Measurements from ENCODE around the gene COG8. TPM values are rescaled to one million over a fixed set of nuclear protein-coding genes. Genes with fewer than 3 reads are reported as not detected.
"Not testable (repeated sequence)": the region's sequence is repeated elsewhere in the genome, so short reads cannot be mapped to it uniquely, and the experiment has no call there.

COG8 gene
- polyA plus RNA-seq, 3 donors, result 31.8 to 35.8 (median 32.8) TPM

- DNase-seq (ENCODE audit: extremely low read depth in 1 of 11, low read depth in 9 of 11, low spot score in 4 of 11), result not testable (repeated sequence)
Measured at GRCh38 chr16:69360070-69360469, 20.7 kb upstream of the COG8 start.

DNA sequence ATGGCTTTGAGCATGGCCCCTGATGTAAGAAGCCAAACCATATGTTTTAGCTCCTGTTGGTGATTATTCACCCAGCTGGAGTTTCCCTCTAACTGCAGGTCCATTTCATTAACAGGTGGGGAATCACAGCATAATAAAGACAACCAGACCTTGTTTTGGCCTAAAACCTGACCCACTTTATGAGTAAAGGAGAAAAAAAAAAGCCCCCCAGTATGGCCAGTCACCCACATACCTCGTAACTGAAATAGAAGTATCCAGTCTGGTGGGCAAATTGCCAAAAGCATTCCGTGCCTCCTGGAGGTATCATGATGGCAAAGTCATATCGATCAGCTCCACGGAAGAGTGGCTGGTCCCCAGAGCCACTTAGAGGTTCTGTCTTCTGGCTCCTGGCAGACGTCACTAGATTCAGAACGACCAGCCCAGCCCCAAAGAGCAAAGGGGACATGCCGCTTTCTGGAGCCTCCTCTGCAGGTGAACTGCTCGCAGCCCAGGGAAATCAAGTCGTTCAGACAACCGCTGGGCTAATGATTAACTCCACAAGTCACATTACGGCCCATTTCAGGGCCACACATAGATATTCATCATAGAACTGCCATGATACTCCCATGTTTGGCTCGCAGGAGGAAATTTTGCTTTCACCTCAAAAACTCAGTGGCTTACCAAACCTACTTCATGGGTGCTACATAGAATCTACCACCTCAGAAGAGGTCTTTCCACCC lies 12.1 kb upstream of the COG8 start, which contains the start of gene TMED6:
TSS of gene TMED6 (minus strand) at position 478 of the 719 bp plus-strand sequence. CDS start at position 445, 33 bp downstream.
- DNase-seq (ENCODE audit: extremely low read depth in 1 of 11, low read depth in 9 of 11, low spot score in 4 of 11), result peak in 2 of 11 donors; percentile 22 to 29

DNA sequence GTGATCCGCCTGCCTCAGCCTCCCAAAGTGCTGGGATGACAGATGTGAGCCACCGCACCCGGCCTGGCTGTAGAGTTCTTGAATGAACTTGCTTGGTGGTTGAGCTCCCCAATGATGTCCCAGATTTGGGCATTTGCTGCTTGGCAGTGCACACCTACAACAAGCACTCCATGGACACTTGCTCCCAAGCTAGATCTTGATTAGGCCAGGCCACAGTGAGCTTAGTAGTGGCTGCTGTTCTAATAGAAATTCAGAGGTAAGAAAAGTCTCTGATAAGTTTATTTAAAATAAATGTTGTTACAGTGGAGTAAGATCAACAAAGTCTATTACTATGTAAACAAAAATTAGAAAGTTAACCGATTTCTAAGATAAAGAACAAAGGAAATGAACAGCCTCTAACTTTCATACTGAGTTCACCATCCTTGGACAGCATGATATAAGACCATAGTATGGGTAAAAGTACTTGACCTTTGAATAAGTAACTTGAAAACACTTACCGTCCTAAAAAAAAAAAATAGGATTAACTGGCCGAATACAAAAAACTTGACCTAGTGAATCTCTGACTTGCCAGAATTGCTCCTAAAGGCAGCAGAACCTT lies 11.3 kb upstream of the COG8 start:
- no peak for DNase-seq (ENCODE audit: extremely low read depth in 1 of 11, low read depth in 9 of 11, low spot score in 4 of 11)

DNA sequence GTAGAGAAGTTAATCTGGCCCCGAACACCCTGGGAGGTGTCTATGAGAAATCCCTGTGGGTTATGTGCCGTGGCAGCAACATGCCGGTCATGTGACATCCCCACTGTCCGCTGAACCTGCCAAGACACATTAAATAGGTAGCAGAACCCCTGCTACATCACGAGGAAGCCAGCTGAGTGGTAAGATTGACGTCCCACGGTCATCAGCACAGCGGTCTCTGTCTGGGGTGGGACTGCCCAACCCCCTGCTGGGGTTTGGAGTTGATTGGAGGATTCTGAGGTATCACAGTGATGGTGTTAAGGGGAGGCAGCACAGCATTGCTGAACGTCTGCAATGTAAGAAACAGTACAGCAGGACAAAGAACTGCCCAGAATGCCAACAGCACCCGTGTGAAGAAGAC lies 10.2 kb upstream of the COG8 start:
- DNase-seq (ENCODE audit: extremely low read depth in 1 of 11, low read depth in 9 of 11, low spot score in 4 of 11), result no peak

- DNase-seq (ENCODE audit: extremely low read depth in 1 of 11, low read depth in 9 of 11, low spot score in 4 of 11), result no peak
Measured at GRCh38 chr16:69348222-69348621, 8.9 kb upstream of the COG8 start.

DNA sequence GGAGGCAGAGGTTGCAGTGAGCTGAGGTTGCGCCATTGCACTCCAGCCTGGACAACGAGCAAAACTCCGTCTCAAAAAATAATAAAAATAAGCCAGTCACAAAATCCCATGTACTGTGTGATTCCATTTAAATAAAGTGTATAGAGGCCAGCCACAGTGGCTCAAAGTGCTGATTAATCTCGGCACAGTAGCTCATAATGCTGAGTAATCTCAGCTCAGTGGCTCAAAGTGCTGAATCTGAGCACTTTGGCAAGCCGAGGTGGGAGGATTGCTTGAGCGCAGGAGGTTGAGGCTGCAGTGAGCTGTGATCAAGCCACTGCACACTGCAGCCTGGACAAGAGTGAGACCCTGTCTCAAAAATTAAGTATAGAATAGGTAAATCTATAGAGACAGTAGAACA lies 7.3 kb upstream of the COG8 start:
- no peak for DNase-seq (ENCODE audit: extremely low read depth in 1 of 11, low read depth in 9 of 11, low spot score in 4 of 11)

- DNase-seq (ENCODE audit: extremely low read depth in 1 of 11, low read depth in 9 of 11, low spot score in 4 of 11), result no peak
Measured at GRCh38 chr16:69345923-69346322, 6.6 kb upstream of the COG8 start.

GRCh38 chr16:69344171-69344570 lies 4.8 kb upstream of the COG8 start:
- DNase-seq (ENCODE audit: extremely low read depth in 1 of 11, low read depth in 9 of 11, low spot score in 4 of 11), result no peak

DNA sequence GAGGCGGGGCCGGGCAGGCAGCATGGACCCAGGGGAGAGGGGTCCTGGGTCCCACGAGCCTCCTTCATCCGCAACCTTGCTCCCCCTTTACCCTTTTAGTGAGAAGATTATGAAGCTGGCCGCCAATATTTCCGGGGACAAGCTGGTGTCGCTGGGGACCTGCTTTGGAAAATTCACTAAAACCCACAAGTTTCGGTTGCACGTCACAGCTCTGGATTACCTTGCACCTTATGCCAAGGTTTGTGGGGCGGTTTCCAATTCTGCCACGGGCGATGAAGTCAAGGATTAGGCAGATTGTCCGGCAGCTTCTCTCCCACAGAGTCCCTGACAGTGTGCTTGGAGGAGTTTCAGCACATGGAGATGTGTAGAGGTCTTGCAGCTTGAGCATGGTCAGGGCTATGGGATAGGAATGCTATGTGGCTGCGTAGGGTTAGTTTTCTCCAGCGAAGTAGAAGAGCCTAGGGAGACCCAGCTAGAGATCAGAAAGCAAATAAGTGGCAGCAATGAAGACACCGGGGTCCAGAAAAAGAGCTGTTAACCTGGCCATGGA lies 806 bp upstream of the COG8 start:
- no peak for DNase-seq (ENCODE audit: extremely low read depth in 1 of 11, low read depth in 9 of 11, low spot score in 4 of 11)

DNA sequence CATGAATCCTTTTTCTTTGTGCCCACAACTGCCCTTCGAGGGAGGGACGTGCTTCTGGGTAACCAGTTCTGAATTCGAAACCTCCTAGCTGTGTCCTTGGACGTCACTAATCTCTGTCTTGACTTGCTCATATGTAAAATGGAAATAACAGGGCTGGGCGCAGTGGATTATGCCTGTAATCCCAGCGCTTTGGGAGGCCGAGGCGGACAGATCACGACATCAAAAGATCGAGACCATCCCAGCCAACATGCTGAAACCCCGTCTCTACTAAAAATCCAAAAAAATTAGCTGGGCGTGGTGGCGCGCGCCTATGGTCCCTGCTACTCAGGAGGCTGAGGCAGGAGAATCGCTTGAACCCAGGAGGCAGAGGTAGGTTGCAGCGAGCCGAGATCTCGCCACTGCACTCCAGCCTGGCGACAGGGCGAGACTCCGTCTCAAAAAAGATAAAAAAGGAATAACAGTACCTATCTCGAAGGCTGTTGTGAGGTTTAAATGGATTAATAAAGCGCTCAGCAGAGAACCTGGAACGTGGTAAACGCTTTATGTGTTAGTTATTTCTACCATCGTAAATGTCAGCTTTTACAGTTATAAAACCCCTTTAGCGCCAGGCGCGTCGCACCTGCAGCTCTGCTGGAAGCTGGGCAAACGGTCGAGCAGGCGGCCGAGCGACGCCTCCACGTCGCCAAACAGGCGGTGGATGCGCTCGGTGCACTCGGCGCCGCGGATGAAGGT lies 641 bp downstream of the COG8 start:
- no peak for DNase-seq (ENCODE audit: extremely low read depth in 1 of 11, low read depth in 9 of 11, low spot score in 4 of 11)

GRCh38 chr16:69334696-69335095 lies 4.7 kb downstream of the COG8 start:
- no peak for DNase-seq (ENCODE audit: extremely low read depth in 1 of 11, low read depth in 9 of 11, low spot score in 4 of 11)

GRCh38 chr16:69330286-69331109 lies 8.9 kb downstream of the COG8 start, which contains the start of gene PDF:
Gene PDF (minus strand): TSS chr16:69330588. CDS start chr16:69330570, 18 bp downstream.
- DNase-seq (ENCODE audit: extremely low read depth in 1 of 11, low read depth in 9 of 11, low spot score in 4 of 11), result peak; percentile 74 to 93 (median 88)

GRCh38 chr16:69329369-69330285 lies 9.7 kb downstream of the COG8 start:
- DNase-seq (ENCODE audit: extremely low read depth in 1 of 11, low read depth in 9 of 11, low spot score in 4 of 11), result no peak

DNA sequence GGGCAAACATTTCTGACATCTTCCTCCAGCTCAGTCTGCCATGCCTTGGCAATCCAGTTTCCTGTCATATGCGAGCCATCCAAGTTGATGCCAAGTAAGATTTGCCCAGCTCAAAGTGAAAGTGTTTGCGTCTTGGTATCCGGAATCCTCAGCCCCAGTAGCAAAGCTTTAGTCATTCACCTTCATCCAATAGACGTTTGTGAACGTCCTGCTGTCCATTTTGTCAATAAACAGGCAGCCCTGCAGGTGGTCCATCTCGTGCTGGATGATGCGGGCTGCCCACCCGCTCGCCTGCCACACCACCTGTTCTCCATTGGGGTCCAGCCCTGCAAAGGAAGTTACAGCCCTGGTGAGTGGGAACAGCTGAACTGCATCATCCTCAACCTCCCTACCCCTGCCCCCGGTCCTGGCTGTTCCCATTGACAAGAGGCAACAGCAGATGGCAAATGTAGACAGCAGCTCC lies 10.5 kb downstream of the COG8 start:
- no peak for DNase-seq (ENCODE audit: extremely low read depth in 1 of 11, low read depth in 9 of 11, low spot score in 4 of 11)

DNA sequence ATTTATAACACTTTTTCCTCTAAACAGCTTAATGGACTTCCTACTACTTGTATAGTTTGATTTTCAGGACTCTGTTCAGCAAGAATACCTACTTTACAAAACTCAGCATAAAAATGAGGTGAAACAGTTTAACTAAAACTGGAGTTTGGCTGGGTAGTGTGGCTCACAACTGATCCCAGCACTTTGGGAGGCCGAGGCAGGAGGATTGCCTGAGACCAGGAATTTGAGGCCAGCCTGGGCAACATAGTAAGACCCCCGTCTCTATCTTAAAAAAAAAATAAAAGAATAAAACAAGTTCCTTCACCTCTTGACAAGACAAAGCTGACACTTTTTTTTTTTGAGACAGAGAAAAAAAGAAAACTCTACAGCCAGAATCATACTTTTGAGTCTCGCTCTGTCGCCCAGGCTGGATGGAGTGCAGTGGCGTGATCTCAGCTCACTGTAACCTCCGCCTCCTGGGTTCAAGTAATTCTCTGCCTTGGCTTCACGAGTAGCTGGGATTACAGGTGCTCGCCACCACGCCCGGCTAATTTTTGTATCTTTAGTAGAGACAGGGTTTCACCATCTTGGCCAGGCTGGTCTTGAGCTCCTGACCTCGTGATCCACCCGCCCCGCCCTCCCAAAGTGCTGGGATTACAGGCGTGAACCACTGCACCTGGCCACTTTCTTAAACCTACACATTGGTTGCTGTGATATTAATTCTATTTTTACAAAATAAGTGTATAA lies 11.6 kb downstream of the COG8 start:
- DNase-seq (ENCODE audit: extremely low read depth in 1 of 11, low read depth in 9 of 11, low spot score in 4 of 11), result no peak

DNA sequence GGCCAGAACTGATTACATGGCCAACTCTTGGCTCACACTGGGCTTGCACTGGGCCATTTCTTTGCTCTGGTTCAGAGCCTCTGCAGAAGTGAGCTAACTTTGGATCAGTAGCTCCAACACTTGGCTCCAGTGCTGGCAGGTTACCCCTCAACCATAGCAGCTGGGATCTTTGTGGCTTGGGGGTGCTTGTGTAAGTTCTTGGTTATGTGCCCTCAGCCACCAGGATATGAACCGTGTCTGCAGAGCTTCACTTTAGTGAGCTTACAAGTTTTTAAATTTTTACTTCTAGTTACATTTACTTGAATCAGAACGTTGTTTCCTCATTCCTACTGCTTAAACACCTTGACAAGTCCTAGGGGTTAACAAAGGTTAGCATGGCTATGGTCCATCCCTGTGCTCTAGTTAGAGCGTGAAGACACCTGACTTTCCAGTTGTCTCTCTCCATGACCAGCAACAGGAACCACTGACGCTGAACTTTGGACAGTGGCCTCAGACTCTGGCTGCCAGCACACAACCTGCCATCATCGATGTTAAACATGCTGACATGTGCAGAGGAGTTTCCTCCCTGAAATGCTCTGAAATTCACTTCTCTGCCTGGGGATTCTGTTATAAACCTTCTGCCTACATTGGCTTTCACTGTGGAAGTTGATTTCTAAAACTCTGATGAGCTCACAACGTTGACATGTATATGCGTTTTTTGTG lies 13.0 kb downstream of the COG8 start:
- DNase-seq (ENCODE audit: extremely low read depth in 1 of 11, low read depth in 9 of 11, low spot score in 4 of 11), result peak in 2 of 11 donors; percentile 26 to 48

GRCh38 chr16:69325784-69326171 lies 13.6 kb downstream of the COG8 start:
- DNase-seq (ENCODE audit: extremely low read depth in 1 of 11, low read depth in 9 of 11, low spot score in 4 of 11), result no peak

All from renal cortex interstitium (tissue), 11 donors.